IPS-11a (cell line): ENCODE results near the gene NPVF.

Source experiments
- H3K4me3 ChIP-seq: one replicate; pipeline ENCODE4 v1.5.1; 2013; ENCODE audit warnings: low read depth, low read length, control low read depth

NPVF gene, protein sequence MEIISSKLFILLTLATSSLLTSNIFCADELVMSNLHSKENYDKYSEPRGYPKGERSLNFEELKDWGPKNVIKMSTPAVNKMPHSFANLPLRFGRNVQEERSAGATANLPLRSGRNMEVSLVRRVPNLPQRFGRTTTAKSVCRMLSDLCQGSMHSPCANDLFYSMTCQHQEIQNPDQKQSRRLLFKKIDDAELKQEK

DNA sequence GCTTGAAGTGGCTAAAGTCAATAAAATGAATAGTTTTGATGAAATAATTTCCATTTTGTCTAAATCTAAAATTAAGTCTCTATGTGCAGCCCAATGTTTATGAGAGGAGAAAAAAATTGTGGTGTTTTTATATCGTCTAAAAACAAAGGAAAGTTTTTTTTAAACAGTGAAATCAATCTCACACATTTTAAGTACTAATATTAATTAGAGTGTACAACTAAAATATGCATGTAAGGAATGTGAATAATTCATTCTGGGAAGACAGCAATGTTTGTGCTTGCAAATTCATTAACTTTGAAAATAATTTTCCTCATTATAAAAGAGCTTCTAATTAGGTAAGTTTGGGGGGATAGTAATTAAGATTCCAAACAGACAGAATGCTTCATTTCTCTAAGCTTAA, at the start of gene NPVF:
NPVF (minus strand) TSS at position 101 of the 400 bp plus-strand sequence; CDS start at position 54, 47 bp downstream.
- no peak within 1 kb of the TSS for H3K4me3 ChIP-seq

DNA sequence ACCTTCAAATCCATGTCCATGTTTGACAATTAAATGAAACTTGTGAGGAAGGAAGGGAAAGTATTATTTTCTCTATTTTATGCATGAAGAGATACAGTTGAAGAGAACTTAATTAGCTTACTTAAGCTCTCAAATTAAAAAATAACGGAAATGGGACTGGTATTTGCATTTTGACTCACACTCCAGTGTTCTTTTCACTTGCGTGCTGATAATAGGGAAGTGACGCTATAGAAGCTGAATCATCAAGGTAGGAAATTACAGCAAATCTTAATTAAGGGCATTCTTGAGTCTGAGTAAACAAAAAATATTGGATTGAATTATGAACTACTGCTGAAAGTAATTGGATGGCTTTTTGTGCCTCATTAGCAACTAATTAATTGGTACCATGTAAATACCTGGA, 44.0 kb upstream of the NPVF start:
- no peak overlapping the region for H3K4me3 ChIP-seq

DNA sequence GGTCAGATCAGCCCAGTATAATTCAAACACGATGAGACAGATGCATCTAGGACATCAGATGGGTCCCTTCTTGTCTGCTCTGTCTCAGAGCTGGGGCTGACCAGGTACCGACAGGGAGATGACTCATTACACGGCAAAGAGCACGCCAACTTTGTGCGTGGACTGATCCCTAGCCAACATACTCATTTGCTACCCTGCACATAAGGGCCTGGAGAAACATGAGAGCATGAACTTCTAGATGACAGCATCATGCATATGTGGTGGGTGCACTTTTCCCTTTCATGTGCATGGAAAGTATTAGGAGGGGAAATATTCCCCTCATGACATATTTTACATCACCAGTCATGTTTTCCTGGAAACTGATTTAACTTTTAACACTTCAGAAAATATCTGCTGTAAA, 35.1 kb upstream of the NPVF start:
- no peak overlapping the region for H3K4me3 ChIP-seq

DNA sequence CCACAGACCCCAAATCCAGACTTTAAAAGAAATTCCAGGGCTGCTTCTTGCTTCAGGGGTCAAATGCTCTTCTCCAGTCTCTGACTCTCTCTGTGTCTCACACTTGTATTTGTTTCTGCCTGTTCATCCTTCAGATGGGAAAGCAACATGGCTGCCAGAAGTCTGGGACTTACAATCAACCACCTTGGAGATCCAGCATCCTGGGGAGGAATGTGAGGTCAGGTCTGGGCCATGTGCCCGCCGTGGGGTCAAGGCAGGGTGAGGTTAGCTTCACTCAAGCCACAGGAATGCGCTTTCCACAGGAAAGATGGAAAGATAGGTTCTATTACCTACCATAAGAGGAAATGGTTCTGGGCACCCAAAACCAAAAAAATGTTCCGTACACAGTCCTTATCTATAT, 34.3 kb upstream of the NPVF start:
- no peak overlapping the region for H3K4me3 ChIP-seq

DNA sequence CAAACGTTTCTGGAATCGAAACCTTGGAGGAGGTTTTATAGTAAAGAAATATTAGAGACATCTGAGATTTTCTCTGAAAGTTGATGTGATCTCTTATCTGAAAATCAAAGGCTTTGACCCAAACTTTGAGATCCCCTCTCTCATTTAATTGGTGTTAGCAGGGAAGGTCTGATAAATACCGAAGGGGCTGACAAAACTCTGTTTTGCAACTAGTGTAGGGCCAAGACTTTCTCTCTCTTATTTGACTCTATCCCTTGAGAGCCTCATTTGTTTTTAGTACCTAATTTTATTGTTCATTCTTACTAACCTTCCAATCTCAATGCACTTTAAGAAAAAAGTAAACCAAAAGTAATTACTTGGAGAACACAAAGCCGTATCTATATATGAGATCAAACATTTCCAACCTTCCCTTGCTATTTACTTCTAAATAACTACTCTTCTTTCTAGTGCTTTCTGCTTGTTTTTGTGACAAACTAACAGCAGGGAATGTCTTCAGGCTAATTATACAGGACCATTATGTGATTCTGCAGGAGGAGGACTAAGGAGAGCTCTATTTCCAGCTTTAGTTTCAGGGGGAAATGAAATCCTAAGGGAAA, 33.4 kb upstream of the NPVF start:
- H3K4me3 ChIP-seq: no peak overlapping the region

DNA sequence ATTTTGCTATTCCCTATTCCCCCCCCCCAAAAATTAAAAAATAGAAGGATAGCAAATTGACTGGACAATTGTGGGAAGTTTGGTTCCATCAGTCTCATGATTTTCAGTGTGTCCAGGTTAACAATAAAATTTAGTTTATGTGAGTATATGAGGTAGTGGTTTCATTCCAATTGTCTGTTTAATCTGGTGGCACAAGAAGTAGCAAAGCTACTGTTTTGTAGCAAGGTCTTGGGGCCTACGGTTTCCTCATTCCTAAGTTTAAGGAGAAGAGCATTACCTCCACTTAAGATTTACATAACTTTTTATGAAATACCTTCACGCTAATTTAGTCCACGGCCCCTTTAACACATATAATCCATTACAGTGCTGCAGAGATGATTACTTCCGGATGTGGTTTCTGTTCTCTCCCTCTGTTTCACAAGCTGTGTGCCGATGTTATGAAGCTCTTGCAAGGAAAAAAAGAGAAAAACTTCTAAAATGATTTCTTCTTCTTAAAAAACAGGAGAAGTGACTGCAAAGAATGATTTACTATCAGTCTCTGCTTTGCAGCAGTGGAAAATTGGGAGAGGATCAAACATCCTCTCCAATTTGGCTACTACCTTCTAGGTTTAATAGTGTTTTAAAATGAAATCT, 32.7 kb upstream of the NPVF start:
- no peak overlapping the region for H3K4me3 ChIP-seq

DNA sequence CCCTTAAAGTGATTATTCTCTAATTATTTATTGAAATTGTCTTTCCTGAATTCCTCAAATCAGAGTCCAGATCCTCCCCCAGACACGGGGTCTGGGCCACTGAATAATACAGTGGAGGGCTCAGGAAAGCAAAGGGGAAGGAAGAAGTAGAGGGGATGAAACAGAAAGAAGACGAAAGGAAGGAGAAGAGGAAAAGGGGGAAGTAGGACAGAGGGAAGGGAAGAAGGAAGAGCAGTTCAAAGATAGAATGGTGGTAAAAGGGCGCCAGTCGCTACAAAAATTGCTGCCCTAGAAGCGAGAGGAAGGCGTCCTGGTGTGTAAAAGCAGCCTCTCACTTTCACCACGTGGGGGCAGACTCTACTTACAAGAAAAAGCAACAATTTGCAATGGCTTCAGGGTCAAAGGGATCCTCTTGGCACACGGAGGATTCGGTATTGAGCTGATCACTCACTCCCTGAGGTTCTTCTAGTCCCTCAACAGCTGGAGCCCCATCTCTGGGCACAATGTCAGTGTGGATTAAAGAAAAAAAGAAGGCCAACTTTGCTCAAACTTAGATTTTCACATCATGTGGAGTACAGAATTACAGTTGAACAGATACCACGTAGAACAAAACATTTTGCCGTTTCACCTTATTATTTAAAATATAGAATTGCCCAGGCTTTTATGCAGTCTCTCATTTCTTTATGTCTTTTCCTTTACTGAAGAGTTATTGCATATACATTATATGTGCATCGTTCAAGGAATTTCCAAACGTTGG, 31.4 kb upstream of the NPVF start:
- H3K4me3 ChIP-seq: no peak overlapping the region

DNA sequence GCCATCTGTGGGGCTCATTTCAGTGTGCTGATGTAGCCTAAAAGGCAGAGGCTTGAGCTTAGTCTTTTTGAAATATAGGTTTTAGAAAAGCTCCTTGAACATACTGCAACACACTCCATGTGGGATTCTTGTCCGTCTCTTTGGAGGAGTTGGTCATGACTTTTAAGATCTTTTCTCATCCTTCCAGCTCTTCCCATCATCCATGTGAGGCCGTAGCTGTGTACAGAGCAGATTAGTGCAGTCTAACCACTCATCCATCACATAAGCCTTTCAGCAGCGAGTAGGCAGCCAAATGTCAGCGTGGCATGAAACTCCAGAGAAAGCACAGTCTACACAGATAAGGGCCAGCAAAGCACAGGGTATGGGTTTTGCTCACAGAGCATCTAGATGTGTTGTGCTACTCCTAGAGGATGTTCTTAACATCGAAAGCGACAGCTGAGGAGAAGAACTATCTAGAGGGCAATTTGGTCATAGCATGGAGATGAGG, 28.1 kb upstream of the NPVF start:
- H3K4me3 ChIP-seq: no peak overlapping the region

DNA sequence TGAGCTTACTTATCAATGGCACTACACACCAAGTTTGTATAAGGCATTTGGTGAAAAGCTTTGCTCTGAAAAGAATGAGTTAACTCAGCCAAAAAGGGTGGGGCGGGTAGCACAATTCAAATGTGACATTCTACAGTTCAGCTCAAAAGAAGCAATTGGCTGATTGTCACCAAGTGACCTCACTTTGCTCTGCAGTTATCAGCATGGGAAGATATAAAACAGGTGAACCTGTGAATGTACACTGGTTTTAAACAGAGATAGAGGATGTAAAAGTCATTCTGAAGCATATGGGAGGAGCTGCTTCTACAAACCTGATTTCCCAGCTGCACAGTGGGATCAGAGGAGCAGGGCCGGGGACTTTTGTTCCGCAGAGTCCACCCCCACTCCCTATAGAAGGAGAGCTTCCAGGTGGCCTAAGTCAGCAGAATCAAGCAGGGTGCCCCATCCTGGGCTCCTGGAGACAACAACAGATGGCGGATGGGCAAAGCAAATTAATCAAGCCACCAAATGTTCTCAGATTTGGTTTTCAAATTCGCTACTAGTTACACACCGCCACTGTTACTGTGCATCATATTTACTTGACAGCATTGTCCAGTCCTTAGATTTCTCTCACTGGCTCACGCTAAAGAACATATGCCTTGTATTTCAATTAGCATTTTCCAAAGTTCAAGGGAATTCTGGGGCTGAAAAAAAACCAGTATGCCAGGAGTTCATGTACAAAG, 27.5 kb upstream of the NPVF start:
- no peak overlapping the region for H3K4me3 ChIP-seq

DNA sequence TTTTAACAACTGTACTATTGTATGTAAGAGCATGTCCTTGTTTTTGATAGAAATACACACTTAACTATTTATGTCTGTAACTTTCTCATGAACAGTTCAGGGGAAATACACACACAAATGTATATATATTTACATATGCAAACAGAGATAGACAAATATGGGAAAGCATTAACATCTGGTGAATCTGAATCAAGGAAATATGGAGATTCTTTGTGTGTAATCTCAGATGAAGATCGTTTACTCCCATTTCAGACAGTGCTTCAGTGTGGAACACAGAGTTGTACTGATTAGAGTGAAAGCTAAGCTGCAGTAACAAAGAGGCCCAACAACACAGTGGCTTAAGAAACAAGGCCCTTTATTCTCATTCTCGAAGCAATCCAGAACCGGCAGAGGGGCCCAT, 26.3 kb upstream of the NPVF start:
- H3K4me3 ChIP-seq: no peak overlapping the region

DNA sequence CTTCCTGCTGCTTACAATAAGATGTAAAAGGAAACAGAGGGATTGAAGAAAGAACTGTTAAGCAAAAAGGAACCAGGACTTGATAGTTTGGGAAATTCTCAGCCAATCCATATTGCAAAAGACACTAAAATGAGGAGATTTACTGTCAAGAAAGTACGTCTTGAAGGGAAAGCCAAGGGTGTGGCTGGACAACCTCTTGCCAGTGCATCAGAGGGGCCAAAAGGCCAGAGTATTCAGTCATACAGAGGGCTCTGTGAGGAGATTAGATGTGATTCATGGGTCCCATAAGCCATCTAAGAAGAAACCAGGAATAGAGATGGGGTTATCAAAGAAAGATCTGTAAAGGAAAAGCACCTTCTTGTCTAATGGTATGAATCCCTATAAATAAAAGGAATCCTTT, 25.4 kb upstream of the NPVF start:
- H3K4me3 ChIP-seq: no peak overlapping the region

DNA sequence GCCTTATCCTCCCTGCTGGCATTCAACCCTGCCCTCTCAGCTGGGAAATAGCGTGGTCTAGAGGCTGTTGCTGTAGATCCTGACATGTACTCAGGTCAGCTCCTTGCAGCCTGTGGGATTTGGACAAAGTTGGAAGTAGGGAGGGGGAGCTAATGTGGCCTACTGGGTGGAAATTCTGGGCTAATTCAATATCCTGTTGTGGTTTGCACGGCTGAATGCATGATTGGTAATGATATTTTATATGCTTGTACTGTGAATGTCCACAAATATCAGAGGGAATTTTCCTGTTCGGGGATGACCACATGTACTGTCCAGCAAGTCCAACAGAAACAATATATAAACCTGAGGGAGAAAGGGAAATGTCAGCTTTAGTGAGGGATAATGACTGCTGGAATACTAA, 22.1 kb upstream of the NPVF start:
- H3K4me3 ChIP-seq: no peak overlapping the region

DNA sequence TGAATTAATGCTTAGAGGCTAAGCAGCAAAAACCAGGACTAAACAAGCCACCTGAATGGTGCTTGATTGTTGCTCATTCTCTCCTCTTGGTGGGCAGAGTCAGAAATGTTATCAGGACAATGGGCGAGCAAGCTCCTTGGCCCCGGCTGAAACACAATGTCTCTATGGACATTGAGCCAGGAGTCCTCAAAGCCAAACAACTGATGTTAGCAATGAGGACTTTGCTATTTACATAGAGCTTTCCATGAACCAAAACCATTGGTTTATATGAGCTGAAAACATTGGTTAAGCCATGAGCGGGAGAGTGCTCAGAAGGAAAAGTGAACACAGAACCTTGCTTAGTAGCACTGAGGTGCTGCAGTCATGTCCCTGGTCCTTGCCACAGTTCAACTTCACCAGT, 21.5 kb upstream of the NPVF start:
- no peak overlapping the region for H3K4me3 ChIP-seq

DNA sequence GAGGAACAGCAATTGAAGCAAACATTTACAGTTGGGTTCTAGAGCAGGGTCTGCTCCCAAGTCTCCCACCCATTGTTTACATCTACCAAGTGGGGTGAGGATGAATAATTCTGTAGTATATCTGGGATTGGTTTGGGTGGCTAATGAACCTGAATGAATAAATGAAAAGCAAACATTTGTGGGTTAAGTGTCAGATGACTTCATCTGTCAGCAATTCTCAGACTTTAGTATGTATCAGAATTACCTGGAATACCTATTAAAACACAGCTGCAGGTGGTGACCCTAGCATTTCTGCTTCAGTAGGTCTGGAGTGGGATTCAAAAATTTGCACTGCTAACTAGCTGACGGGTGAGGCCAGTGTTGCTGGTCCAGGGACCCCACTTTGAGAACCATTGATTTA, 18.0 kb upstream of the NPVF start:
- no peak overlapping the region for H3K4me3 ChIP-seq

DNA sequence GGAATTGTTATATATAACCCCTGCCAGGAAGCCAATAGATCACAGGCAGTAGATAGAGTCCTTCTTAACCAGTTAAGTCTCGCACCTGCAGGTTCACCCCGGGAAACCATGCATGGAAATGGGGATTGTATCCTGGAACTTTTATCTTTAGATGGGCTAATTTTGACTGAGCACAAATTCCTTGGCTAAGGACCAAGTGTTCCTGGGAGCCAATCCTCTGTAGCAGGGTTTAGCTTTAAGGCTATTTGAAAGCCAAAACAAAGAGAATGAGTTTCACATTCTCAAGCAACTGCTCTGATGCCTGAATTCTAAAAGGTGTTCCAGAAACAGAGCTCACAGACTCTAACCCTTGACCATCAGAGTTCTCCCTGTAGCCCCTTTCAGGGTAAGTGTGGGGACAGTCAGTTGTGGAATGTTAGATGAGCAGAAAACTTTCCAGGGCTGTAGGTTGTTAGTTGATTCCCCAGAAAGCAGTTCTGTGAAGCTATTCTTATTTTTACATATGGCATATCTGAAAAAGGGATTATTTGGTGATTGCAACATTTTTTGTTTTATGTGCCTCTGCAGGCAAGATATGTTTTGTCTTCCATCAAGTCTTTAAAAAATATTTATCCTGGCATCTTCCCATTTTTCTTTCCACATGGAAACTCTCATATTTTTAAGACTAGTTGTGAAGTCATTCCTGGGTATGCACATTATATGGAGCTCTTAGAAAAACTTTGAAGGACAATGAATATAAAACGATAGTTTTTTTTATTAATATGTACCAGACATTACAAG, 16.2 kb upstream of the NPVF start:
- no peak overlapping the region for H3K4me3 ChIP-seq

DNA sequence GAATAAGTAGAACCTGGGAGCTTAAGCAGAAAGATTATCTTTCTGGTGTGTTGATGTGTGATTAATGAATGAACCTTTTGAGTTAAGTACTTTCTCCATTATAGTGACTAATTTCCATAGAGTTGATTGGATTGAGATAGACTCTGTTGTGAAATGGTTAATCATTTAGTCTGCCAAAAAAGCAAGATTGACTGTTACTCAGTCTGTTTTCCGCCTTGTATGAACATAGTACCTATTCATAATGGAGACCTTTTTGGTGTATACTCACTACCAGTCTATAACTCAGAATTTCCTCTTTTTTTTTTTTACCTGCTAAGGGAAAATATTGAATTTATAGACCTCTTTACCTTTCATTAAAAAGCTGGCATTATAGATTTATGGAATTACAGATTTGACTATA, 14.4 kb upstream of the NPVF start:
- no peak overlapping the region for H3K4me3 ChIP-seq

DNA sequence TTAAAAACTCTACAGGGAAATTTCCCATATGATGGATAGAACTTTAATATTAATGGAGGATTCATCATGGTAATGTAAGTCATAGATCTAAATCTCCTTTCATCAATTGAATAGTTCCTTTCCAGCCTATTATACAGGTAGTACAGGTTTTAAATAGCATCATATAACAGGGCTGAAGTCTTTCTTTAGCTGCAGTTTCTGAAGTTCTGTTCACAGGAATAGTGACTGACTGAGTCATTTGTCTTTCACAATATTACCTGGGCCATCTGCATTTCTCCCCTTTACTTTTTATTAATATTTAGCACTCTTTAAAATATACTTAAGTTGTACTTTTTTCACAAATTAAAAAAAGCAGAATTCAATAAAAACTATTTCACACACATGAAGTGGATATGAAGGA, 12.6 kb upstream of the NPVF start:
- no peak overlapping the region for H3K4me3 ChIP-seq

DNA sequence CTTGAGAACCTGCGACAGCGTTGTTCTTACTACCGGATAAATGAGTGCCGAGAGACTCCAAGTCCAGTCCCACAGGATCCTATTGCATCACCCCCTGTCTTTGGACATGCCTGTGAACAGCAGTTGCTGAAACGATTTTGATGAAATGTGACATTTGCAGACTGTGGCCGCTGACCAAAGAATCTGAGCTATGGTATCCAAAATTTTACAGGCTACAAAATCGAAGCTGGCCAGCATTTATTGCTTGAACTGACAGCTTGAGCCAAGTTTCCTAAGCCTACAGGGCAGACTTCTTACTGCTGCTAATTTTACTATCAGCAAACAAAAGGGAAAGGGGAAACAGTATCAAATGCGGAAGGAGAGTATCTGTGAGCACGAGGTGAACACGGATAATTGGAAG, 12.1 kb upstream of the NPVF start:
- H3K4me3 ChIP-seq: no peak overlapping the region

DNA sequence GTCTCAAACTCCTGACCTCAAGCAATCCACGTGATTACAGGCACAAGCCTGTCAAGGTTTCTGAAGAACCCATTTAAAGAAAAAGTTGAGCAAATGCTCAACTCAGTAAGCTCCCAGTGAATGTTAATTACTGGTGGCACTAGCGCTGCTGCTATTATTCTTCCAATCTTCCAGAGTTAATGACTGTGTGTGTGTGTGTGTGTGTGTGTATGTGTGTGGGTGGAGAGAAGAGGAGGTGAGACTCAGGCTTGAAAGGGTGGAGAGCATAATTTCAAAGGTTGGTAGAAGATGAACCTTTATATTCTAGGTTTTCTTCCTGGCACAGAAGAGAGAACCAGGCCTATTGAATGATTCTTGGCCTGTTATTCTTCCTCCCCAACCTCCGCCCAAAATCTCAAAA, 11.6 kb upstream of the NPVF start:
- no peak overlapping the region for H3K4me3 ChIP-seq

DNA sequence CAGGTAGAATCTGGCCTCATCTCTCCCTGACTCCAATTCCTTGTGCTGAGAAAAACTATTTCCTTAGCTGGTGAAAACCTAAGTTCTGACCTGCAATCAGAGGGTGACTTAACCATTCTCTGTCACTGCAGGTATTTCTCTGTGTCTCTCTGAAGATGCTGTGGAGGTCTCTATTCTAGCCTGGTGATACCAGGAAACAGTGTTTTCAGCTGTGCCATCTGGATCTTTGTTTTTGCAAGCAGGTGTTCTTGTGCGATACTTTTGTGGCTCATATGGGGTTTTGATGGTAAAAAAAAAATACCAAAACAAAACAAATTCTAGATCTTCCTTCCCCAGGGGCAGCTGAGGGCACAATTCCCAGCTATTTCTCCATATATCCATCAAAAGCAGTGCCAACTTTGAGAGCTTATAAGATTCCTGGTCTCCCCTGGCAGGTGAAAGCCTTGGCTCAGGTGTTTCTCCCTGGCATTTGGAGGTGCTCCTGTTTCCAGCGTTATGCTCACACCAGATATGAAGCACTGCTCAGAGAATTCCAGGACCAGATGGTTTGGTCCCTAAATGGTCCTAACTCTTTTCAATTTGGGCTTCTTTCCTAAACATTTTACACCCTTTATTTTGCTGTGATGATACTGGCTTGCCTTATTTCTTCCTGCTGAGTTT, 9.9 kb upstream of the NPVF start:
- no peak overlapping the region for H3K4me3 ChIP-seq
